IPS-NIHi7 (cell line): Measurements from ENCODE around the gene SPTBN1.

ENCODE experiments used
- DNase-seq: peaks from one replicate; pipeline ENCODE4 v3.0.0; 2012; ENCODE audit warnings: mixed read lengths; ENCODE audit errors: extremely low spot score

Gene SPTBN1

DNA sequence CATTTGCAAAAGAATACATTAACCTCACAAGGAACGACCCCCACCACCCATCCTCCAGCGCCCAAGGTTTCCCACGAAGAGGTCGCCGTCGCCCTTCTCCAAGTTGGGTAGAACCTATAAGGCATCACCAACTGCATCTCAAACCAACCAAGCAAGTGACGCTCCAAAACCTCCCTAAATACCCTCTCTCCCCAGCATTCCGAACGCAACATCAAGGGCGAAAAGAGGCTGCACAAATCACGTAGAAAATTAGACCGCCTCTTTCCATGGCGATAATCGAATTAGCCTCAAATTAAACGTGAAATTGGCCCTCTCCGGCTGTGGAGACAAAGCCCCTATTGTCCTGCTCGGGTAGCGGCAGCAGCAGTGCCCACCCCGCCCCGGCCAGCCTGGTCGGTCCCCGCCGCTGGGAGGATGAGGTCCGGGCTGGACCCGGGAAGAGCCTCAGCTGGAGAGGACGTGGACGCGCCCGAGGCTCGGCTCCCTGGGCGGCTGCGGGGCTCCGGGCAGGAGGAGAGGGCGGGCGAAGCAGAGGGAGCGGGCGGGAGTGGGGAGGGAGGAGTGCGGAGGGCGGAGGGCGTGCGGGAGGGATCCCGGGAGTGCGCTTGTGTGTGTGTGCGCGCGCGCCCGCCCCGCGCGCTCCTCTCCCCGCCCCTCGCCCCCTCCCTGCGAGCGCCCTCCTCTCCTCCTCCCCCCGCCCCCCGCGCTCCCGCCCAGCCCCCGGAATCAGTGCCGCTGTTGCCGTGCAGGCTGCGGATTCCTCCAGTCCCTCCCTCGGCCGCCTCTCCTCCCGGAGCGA lies at the start of gene SPTBN1:
SPTBN1 (plus strand) TSS at position 765 of the 799 bp plus-strand sequence. CDS start 70,092 bp downstream, outside the sequence.
- DNase-seq: peak; percentile 88

DNA sequence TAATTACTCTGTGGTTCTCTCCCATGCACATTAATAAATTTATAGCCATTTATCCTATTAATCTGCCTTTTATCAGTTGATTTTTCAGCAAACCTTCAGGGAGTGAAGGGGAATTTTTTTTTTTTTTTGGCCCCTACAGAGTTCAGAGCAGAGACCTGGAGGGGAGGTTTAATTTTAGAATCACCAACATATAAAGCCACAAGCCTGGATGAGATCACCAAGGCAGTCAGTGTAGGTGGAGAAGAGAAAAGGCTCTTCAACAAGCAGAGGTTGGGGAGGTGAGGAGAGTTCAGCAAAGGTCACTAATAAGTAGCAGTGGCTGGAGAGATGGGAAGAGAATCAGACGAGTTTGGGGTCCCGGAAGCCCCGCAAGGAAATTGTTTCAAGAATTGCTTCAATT lies 48.4 kb upstream of the SPTBN1 start:
- no peak for DNase-seq

DNA sequence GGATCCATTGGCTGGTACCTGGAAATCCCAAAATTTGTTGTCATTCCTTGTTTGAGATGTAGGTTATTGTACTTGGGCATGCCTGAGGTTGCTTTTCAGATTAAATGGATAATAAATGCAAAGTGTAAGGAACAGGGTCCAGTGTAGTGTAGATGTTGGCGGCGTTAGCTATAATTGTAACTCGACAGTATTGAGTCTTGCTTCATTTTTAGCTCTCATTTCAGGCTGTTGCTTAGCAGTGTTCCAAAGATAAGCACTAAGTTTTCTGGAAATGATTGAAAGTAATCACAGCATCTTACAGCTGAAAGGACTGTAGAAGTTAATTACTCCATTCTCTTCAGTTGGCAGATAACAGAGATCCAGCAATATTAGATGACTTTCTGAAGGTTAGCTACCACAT lies 47.8 kb upstream of the SPTBN1 start:
- no peak for DNase-seq

DNA sequence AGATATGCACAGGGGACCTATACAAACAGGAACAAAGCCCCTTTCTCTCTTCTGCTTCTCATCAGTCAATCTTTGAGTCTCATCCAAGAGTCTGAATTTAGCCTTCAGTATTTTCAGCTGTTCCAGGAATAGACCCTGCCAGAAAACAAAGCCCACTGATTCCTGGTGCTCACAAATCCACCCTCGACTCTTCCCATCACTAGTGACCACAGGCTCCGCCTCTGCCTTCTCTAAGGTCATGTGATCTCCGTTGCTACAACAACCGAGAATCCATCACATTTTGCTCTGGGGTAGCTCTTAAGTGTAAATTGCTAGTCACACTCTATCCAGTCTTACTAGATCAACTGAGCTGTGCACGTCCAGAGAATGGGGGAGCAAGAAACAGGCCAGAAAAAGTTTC lies 46.4 kb upstream of the SPTBN1 start:
- DNase-seq: no peak

DNA sequence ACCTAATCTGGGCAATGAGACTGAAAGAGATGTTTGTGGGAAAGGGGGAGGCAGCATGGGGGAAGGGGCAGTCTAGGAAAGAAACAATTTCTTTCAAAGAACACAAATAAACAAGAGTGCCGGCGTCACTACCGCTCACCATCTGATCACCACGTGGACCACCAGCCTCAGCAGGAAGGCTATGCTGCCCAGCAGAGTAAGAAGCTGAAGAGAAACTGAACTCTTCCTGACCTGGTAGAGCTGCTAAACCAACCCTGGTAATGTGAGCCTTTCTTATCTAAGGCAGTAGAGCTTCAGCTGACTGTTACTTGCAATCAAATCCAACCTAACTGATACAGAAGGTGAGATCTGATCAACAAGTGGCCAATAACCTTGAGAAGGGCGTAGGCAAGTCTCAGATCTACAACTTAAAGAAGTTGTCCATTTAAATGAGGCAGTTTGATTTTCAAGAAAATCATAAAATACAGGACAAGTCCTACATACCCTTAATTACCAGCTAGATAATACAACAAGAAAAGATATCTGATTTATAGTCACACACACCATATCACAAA lies 44.2 kb upstream of the SPTBN1 start:
- DNase-seq: no peak

- no peak for DNase-seq
Measured at GRCh38 chr2:54416166-54416813, 39.8 kb upstream of the SPTBN1 start.

DNA sequence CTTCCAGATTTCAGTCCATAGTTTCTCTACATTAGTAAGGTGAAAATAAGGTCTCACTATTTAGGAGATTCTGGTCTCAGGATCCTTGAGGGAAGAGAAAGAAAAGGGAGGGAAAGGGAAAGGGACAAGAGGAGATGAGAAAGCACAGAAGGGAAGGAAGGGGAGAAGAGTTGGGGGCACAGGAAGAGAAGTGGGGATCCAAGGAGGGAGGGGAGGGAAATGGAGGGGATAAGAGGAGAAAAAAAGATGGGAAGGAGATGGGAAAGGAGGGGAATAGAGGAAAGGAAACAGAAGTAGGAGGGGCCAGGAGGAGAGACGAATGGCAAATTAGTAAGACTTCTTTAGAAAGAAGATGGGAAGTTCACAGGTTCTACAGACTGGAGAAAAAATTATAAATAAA lies 39.2 kb upstream of the SPTBN1 start:
- no peak for DNase-seq

GRCh38 chr2:54417577-54417976 lies 38.5 kb upstream of the SPTBN1 start:
- DNase-seq: no peak

DNA sequence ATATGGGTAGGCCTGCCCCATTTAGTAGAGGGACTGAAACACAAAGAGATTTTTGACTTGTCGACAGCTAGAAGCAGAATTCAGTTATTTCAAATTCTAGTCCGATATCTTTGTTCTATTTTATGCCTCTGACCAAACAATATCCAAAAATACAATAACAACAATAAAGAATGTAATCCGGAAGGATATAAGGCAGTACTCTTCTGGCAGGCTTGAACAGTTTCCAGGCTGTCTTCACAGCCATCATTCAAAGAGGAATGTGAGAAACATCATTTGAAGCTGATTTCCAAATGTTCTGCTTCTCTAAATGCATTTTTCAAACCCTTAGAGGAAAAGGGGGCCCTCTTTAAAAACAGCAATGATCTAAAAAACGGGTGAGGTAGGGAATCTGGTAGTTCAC lies 36.7 kb upstream of the SPTBN1 start:
- DNase-seq: no peak

GRCh38 chr2:54419855-54420523 lies 36.1 kb upstream of the SPTBN1 start:
- DNase-seq: no peak

- DNase-seq: no peak
Measured at GRCh38 chr2:54420524-54421172, 35.5 kb upstream of the SPTBN1 start.

GRCh38 chr2:54422072-54422581 lies 34.0 kb upstream of the SPTBN1 start:
- no peak for DNase-seq

DNA sequence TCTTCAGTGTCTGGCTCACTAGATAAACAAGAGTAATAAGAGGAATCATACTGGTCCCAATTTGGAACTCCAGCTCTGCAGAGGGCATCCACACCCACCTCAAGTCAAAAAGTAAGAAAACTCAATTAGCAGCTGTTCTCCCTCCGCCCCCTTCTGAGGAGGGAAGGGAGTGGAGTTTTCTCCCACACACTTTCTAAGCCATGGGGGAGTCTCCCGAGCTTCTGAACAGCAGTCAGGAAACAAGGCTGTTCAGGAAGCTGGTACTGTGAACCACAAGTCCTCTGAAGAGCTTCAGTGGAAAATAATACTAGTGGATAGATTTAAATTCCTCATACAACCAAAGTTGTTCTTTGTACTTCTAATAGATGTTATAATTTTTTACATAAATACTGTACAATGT lies 32.9 kb upstream of the SPTBN1 start:
- DNase-seq: no peak

DNA sequence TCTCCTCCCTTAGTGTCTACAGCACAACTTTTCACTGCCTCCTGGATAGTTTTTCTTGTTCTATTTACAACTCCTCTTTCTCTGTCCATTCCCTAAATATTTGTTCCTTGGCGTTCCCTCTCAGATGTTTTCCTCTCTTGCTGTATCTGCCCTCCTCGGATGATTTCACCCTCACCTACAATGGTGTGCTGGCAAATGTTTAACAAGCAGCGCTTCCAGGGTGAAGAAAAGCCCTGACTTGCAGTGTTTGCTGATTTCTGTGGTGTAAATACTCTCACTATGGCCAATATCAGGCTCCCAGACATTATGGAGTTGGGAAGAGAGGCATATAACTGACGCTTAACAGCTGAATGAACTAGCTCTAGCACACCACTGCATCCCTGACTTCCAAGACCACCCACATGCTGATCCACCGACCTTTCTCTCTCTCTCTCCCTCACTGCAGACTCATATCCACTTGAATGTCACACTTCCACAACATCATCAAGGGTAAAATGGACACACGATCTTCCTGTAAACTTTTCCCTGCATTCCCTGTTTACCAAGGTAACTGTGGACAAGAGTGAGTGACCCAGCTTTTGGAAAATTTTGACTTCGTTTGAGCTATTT lies 31.5 kb upstream of the SPTBN1 start:
- DNase-seq: no peak

- DNase-seq: no peak
Measured at GRCh38 chr2:54428108-54428831, 27.9 kb upstream of the SPTBN1 start.

GRCh38 chr2:54429054-54429453 lies 27.1 kb upstream of the SPTBN1 start:
- no peak for DNase-seq

- no peak for DNase-seq
Measured at GRCh38 chr2:54429811-54430551, 26.1 kb upstream of the SPTBN1 start.

DNA sequence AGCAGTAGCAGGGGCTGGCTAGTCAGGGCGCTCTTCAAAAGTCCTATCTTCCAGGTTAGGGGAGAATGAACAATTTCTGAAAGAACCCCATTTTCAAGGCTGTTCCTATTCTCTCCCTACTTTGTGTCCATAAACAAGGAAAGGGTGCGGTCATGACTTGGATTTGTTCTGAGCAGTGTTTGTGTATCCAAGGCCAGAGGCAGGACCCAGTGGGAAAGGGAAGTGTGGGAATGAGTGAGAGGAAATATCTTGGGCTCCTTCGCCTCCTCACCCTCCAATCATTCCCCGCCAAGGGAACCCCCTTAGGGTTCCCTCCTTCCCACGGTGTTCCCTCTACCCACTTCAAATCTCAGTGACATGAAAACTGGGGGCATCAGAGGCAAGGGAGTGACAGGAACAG lies 25.5 kb upstream of the SPTBN1 start:
- no peak for DNase-seq

DNA sequence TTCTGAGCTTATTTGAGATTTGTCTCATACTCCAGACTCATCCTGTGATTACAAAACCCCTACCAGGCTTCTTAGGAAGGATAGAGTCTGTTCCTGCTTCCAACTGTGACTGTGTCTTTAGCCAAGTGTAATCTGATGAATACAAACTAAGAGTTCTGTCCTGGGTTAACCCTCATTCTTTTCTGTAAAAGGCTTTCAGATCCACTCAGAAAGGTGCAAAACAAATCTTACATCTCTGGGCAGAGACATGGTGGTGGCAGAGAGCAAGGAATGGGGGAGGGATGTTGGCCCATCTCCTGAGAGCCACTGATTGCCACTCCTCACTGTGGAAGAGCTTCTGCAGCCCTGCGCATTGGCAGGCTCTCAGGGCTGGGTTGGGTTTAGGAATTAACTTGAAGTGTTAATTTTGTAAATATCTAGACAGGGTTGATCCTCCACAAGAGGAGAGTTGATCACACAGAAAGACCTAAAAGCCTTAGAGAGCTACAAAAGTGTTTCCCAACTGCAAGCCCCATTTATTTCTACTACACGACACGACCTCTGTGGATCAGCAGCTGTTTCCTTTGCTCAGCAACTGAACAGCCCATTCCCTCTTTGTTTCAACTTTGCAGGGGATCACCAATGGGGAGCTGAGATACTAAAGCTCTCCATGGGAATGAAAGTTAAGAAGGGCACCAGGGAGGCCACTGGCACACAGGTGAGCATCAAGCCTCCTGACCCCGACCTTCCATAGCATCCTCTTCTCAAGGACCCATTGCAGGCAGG lies 23.7 kb upstream of the SPTBN1 start:
- no peak for DNase-seq
